DOHH2 (cell line): Measurements from ENCODE around the gene PCDHB14.
"Not testable (repeated sequence)": the region's sequence is repeated elsewhere in the genome, so short reads cannot be mapped to it uniquely, and the experiment has no call there.

Source experiments
- EZH2phosphoT487 ChIP-seq: fragments of 200-600 bp; sonication (generic); IDR thresholded peaks from 2 replicates; pipeline ENCODE4 v1.6.1; 2017; ENCODE audit warnings: borderline replicate concordance, mild to moderate bottlenecking, antibody characterized with exemption, low read length, moderate library complexity, mixed read lengths
- TF ChIP-seq, protein P1 (sequence below): fragments of 200-600 bp; sonication (generic); IDR thresholded peaks from one replicate; pipeline ENCODE4 v1.5.1; 2014; ENCODE audit warnings: antibody characterized with exemption, mild to moderate bottlenecking, low read depth, low read length; ENCODE audit not compliant: poor library complexity, severe bottlenecking

DNA sequence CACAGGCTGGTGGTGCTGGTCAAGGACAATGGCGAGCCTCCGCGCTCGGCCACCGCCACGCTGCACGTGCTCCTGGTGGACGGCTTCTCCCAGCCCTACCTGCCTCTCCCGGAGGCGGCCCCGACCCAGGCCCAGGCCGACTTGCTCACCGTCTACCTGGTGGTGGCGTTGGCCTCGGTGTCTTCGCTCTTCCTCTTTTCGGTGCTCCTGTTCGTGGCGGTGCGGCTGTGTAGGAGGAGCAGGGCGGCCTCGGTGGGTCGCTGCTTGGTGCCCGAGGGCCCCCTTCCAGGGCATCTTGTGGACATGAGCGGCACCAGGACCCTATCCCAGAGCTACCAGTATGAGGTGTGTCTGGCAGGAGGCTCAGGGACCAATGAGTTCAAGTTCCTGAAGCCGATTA lies 7.1 kb upstream of the PCDHB14 start:
- TF ChIP-seq, protein P1, sequence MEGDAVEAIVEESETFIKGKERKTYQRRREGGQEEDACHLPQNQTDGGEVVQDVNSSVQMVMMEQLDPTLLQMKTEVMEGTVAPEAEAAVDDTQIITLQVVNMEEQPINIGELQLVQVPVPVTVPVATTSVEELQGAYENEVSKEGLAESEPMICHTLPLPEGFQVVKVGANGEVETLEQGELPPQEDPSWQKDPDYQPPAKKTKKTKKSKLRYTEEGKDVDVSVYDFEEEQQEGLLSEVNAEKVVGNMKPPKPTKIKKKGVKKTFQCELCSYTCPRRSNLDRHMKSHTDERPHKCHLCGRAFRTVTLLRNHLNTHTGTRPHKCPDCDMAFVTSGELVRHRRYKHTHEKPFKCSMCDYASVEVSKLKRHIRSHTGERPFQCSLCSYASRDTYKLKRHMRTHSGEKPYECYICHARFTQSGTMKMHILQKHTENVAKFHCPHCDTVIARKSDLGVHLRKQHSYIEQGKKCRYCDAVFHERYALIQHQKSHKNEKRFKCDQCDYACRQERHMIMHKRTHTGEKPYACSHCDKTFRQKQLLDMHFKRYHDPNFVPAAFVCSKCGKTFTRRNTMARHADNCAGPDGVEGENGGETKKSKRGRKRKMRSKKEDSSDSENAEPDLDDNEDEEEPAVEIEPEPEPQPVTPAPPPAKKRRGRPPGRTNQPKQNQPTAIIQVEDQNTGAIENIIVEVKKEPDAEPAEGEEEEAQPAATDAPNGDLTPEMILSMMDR, result not testable (repeated sequence)
- not testable (repeated sequence) for TF ChIP-seq EZH2phosphoT487
